ENCODE data around the gene LMO1. TPM values are rescaled to one million over a fixed set of nuclear protein-coding genes. Genes with fewer than 3 reads are reported as not detected.

LMO1 gene
- total and polyA plus RNA-seq, 10 of the 15 experiments (the other 5 are each of a cell fraction or from before 2014, with no cell fraction given) = not detected

GRCh38 chr11:8267280-8267679 lies 3.6 kb upstream of the LMO1 start (continued):
- TF ChIP-seq, protein P1, sequence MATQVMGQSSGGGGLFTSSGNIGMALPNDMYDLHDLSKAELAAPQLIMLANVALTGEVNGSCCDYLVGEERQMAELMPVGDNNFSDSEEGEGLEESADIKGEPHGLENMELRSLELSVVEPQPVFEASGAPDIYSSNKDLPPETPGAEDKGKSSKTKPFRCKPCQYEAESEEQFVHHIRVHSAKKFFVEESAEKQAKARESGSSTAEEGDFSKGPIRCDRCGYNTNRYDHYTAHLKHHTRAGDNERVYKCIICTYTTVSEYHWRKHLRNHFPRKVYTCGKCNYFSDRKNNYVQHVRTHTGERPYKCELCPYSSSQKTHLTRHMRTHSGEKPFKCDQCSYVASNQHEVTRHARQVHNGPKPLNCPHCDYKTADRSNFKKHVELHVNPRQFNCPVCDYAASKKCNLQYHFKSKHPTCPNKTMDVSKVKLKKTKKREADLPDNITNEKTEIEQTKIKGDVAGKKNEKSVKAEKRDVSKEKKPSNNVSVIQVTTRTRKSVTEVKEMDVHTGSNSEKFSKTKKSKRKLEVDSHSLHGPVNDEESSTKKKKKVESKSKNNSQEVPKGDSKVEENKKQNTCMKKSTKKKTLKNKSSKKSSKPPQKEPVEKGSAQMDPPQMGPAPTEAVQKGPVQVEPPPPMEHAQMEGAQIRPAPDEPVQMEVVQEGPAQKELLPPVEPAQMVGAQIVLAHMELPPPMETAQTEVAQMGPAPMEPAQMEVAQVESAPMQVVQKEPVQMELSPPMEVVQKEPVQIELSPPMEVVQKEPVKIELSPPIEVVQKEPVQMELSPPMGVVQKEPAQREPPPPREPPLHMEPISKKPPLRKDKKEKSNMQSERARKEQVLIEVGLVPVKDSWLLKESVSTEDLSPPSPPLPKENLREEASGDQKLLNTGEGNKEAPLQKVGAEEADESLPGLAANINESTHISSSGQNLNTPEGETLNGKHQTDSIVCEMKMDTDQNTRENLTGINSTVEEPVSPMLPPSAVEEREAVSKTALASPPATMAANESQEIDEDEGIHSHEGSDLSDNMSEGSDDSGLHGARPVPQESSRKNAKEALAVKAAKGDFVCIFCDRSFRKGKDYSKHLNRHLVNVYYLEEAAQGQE (IDR thresholded peaks at IDR 0.05; ENCODE audit: low read depth, low read length) = no peak

DNA sequence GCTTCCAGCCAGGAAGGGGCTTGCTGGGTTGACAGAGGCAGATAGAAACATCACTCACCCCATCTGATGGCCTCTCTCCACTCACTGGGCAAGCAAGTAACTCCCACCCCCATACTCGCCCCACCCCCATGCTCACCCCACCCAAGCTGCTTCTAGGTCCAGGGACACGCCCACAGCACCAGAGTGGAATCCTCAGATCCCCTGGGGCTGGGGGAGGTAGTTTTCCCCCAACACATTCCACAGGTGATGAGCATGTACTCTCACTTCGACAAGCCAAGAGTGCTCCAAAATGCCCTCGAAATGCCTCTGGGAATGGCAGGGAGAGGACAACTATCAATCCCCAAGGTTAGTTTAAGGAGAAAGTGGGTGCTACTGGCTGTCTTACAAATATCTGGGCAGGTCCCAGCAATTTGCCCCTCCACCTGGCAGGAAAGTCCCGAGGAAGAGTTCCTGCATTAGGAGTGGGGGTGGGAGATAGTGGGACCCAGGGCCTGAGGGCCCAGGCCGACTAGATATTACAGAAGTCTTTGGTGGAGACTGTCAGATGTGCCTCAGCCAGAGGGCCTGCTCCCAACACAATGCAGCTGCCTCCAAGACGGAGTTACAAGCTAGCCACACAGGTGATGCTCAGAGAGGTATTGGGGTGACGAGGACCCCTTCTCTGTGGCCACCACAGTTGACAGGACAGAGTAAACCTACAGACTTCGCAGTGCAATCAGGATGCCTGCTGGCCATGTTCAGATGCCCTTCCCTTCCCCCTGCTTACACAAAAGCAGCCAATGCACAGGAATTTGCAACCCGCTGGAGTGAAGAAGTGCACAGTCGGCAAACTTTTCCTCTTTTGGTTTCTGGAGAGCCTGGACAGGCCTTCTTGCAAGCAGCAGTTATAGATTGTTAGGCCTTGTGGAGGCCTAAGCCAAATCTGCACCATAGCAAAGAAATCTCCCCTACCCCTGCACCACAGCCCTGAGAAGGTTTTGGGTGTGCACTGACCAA lies 2.9 kb upstream of the LMO1 start:
- Histone ChIP-seq H3K9ac (ENCODE audit: control insufficient read depth, insufficient read depth, low read length) (no peak overlapping the region), H4K20me1 (ENCODE audit: control insufficient read depth, insufficient read depth) (no peaks in the 10 kb centered on the region), H3K36me3 (ENCODE audit: control insufficient read depth in 2 of 2, insufficient read depth in 2 of 2, low read length in 1 of 2) (no peaks in the 10 kb centered on the region), H3K4me2 (ENCODE audit: control insufficient read depth, insufficient read depth) (no peak overlapping the region), H3K4me1 (ENCODE audit: control insufficient read depth, insufficient read depth, low read length) (no peaks in the 10 kb centered on the region), H3K27ac (ENCODE audit: control insufficient read depth, insufficient read depth) (no peak overlapping the region), H3K79me2 (ENCODE audit: control insufficient read depth, insufficient read depth, low read length) (no peaks in the 10 kb centered on the region), H3K27me3 (replicated peaks in 1 of 2; ENCODE audit: control insufficient read depth in 2 of 2, insufficient read depth in 2 of 2, low read length in 1 of 2) (peaks cover 17 to 27% of the 10 kb centered on the region in 2 experiments), H2AFZ (ENCODE audit: control insufficient read depth, low read depth, low read length) (no peak overlapping the region), H3K4me3 (no peak overlapping the region), H3K9me3 (replicated peaks; ENCODE audit: control insufficient read depth, insufficient read depth, low read length) (no peaks in the 10 kb centered on the region)
- no TSS peak for BruUV-seq (replicated peaks)
- FAIRE-seq = no peak
- TF ChIP-seq JUNB (IDR thresholded peaks at IDR 0.05) (no peak), ZNF274 (IDR thresholded peaks at IDR 0.05; ENCODE audit: insufficient read depth, insufficient read length) (no peak), MXI1 (IDR thresholded peaks at IDR 0.05; ENCODE audit: low read depth, low read length) (no peak), CREM (IDR thresholded peaks at IDR 0.05; ENCODE audit: low read depth) (no peak), NFYB (IDR thresholded peaks at IDR 0.05; ENCODE audit: insufficient read depth, low read depth, low read length) (no peak), TCF3 (IDR thresholded peaks at IDR 0.05; ENCODE audit: borderline replicate concordance, insufficient read depth, low read depth, low read length) (no peak), JUND (IDR thresholded peaks at IDR 0.05; ENCODE audit: low read depth, low read length) (no peak), ATF3 (IDR thresholded peaks at IDR 0.05; ENCODE audit: borderline replicate concordance, extremely low read depth, low read depth, low read length) (no peak), ASH2L (IDR thresholded peaks at IDR 0.05; ENCODE audit: borderline replicate concordance, low read depth) (no peak)
- TF ChIP-seq, protein P2, sequence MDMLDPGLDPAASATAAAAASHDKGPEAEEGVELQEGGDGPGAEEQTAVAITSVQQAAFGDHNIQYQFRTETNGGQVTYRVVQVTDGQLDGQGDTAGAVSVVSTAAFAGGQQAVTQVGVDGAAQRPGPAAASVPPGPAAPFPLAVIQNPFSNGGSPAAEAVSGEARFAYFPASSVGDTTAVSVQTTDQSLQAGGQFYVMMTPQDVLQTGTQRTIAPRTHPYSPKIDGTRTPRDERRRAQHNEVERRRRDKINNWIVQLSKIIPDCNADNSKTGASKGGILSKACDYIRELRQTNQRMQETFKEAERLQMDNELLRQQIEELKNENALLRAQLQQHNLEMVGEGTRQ (IDR thresholded peaks at IDR 0.05; ENCODE audit: borderline replicate concordance, low read depth, low read length) = no peak
- in situ Hi-C loops (cut with MboI) (no loop called here), intact Hi-C loops (cut with micrococcal nuclease; ENCODE audit: unreplicated experiment) (no loop called here)
- 25% methylated on average over 11 of the region's 11 CpGs for WGBS (ENCODE audit: insufficient coverage, insufficient replicate concordance, low lambda C conversion rate, missing lambda C conversion rate)
- CTCF ChIA-PET = interaction anchor here (0.9 to 4.4 kb wide), 4 partner anchors 17 to 299 kb away, joined by 3 to 50 read pairs (median 4); no protein-coding TSS in a partner anchor
- RAD21 ChIA-PET (ENCODE audit: unreplicated experiment) = no interaction called here
- no peak for ATAC-seq
- SMC1A ChIA-PET (ENCODE audit: uncharacterized antibody, unreplicated experiment) = no interaction called here
- no peak for DNase-seq (ENCODE audit: low read depth, low spot score)
- POLR2A ChIA-PET = no interaction called here

Measured in GM12878 (cell line).